ENCODE results near the gene SLFN13.
"Not testable (repeated sequence)": the region's sequence is repeated elsewhere in the genome, so short reads cannot be mapped to it uniquely, and the experiment has no call there.

SLFN13 gene, protein sequence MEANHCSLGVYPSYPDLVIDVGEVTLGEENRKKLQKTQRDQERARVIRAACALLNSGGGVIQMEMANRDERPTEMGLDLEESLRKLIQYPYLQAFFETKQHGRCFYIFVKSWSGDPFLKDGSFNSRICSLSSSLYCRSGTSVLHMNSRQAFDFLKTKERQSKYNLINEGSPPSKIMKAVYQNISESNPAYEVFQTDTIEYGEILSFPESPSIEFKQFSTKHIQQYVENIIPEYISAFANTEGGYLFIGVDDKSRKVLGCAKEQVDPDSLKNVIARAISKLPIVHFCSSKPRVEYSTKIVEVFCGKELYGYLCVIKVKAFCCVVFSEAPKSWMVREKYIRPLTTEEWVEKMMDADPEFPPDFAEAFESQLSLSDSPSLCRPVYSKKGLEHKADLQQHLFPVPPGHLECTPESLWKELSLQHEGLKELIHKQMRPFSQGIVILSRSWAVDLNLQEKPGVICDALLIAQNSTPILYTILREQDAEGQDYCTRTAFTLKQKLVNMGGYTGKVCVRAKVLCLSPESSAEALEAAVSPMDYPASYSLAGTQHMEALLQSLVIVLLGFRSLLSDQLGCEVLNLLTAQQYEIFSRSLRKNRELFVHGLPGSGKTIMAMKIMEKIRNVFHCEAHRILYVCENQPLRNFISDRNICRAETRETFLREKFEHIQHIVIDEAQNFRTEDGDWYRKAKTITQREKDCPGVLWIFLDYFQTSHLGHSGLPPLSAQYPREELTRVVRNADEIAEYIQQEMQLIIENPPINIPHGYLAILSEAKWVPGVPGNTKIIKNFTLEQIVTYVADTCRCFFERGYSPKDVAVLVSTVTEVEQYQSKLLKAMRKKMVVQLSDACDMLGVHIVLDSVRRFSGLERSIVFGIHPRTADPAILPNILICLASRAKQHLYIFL

DNA sequence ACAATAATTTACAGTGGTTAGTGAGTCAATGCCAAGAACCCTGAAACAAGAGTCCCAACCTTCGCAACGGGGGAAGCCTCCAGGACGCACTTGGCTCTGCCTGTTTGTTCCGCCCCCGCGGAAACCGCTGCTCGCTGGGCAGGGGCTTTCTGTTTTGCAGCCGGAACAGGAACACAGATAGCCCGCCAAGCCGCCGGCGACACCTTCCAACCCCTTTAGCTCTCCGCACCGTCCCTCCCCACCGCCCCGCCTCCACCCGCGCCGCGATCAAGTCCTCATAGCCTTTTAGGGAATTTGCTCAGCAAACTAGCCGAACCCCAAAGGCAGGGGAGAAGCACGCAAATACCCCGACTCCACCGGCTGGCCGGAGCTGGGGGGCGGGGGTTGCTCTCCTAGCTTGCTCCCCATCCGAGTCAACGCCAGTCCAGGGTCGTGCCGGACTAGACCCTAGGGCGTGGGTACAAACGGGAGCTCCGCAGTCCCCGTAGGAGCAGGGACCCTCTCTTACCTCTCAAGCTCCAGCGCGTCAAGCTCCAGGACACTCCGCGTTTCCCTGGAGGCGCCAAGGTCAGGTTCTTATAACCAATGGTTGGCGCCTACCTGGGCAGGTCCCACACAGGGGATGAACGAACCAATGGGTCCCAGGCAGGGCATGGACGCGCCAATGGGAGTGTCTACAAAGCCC is at the start of gene SLFN13:
TSS of gene SLFN13 (minus strand) at position 553 of the 685 bp plus-strand sequence. CDS start 3,086 bp downstream, outside the sequence.
- peak; percentile 95 to 98 for DNase-seq

DNA sequence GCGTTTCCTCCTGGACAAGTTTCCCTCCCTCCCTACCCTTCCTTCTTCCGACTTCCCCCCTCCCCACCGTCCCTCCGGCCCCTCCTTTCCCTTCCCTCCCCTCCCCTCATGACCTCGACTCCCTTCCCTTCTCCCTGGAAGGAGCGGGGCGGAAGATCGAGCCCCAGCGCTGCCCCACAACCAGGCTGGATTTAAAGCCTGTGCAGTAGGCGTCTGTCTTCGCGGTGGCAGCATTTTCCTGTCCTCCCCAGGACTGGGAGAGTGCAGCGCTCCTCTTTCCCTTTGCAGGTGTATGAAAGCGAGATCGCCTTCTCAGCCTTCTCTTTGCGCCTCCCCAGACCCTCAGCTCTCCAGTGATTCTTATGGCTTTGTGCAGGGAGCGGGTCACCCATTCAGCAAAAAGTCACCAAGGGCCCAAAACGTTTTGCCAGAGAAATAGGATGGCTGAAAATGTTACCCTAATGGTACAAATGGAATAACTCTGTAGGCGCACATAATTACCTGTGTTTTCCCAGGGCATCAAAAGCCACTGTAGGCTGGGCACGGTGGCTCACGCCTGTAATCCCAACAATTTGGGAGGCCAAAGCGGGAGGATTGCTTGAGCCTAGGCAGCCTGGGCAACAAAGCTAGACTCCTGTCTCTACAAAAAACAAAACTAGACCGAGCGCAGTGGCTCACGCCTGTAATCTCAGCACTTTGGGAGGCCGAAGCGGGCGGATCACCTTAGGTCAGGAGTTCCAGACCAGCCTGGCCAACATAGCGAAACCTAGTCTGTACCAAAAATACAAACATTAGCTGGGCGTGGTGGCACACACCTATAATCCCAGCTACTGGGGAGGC is 48.1 kb upstream of the SLFN13 start:
- DNase-seq = no peak

DNA sequence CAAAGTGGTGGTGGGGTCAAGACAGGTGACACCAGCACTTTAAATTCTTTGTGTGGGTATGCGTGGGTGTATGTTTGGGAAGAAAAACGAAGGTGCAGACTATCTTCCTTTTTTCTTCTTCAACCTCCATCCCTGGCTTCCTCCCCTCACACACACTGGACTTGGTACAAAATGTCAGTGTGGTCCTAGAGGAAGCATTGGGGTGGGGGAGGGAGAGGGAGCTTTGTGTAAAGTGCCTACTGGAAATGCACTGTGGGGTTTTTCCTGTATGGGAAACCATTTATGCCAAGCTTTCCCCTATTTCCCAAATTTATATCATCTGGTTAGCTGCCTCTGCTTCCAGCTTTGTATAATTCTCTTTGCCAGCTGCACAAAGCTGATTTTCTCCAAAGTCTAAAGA is 44.5 kb upstream of the SLFN13 start:
- no peak for DNase-seq

DNA sequence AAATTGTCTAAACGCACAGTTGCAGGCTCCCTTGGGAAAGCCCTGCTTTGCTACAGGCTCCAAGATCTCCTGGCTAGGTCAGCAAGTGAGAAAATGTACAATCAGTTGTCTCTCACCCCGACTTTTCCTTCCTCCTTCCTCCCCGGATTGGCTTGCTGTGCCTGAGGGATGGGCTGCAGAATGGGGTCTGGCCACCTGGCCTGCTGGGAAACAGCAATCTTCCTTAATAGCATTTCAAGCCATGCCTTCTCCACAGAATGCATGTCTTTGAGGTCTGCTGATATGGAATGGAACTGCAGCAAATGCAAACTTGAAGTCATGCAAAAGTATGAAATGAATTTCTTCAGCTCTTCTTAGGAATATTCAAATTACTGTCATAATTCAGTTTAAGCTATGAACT is 42.9 kb upstream of the SLFN13 start:
- DNase-seq = no peak

DNA sequence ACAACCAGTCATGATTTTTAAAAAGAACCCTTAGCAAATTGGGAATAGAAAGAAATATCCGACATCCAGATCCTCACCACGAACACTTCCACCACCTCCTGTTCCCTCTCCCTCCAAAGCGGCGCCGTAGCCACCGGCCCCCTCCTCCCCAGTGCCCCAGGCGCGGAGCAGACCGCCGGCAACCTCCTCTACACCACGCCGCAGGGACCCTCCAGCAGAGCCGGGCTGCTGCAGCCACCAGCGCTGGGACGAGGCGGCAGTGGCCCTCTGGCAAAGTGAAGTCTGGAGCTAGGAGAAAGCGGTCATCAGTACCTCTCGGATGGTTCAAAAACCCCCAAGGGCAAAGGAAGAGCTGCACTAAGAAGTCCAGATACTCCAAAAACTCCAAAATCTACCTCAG is 41.4 kb upstream of the SLFN13 start:
- DNase-seq = no peak

DNA sequence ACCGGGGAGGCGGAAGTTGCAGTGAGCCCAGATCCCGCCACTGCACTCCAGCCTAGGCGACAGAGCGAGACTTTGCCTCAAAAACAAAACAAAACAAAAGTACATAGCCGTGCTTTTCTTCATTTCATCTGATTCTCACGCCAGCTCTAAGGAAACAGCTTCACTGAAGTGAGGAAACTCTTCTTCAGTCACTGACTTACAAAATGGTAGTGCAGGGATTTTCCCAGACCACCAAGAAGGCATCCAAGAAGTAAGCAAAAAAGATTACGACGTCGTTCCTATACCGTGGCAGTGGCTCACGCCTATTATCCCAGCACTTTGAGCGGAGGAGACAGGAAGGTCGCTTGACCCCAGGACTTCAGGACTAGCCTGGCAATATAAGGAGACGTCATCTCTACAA is 40.4 kb upstream of the SLFN13 start:
- DNase-seq = peak; percentile 22 to 47

DNA sequence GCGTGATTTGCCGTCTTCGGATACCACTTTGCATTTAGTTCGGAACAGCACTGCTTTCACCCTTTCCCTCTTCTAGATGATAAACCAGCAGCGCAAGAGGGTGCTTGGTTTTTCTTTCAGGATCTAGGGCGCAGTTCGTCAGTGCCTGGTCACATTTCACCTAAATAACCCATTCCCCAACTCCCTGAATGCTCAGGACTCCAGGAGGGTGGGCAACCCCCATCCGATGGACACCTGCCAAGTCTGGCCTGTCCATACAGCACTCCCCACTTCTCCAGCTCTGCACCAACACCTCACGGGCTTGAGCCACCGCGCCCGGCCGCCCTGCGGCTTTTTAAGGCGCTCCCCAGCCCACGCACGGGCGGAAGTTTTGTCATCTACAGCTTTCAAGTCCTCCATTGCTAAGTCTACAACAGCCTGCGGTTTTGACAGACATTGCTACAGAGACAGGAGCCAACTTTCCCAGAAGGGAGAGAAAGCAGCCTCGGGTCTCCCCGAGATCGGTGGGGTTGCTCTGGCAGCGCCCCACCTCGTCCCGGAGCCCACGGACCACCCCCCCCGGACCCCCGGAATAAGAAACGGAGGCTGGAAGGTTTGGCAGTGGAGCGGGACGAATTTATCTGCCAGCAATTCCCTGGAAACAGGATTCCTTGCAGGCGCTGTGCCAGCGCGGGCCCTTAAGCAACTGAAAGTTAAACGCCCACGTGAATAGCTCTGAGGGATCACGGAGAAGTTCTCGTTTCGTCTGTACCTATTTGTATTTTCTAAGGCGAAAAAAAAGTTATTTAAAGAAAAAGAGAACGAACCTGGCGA is 38.6 kb upstream of the SLFN13 start:
- peak; percentile 87 to 93 for DNase-seq

DNA sequence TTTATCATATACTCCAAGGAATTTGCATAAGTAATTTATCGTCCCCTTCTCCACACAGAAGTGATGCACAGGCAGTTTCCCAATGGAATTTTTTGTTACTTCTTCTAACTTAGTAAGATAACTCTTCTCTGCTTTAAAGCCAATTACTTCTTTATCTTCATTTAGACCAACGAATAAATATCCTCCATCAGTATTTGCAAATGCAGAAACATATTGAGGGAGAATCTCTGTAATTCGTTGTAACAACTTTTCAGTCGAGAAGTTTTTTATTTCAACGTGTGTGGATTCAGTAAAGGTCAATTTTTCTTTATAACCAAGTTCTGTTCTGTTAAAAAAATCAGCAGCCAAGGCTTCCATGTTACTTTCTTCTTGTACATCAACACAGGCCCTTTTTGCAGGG is 30.7 kb upstream of the SLFN13 start:
- no peak for DNase-seq

DNA sequence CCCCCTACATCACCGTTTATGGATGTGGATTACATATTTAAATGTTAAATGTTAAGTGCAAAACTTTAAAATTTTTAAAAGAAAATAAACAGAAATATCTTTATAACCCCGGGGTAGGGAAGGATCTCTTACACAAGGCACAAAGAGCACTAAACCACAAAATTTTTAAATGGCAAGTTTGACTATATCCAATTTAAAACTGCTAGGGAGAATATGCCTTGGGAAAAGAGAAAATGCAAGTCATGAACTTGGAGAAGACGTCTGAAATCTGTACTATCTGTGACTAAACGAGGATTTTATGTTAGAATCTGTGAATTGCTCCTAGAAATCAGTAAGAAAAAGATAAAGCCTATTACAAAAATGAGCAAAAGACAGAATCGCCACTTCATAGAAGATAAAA is 28.7 kb upstream of the SLFN13 start:
- DNase-seq = no peak

DNA sequence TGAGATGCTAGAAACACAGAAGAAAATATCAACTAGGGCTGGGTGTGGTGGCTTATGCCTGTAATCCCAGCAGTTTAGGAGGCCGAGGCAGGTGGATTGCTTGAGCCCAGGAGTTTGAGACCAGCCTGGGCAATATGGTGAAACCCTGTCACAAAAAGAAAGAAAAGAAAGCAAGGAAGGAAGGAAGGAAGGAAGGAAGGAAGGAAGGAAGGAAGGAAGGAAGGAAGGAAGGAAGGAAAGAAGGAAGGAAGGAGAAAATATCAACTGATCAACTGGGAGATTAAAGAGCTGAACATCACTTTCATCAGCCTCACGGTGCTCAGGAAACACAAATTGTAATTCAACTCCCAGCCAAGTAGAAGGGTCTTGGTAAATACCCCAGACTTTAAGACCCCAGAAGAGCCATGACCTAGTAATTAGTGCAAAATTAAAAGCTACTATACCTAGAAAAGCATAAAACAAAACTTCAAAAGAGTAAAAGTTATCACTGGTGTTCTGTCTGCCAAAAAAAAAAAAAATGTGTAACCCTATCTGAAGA is 27.8 kb upstream of the SLFN13 start:
- no peak for DNase-seq

DNA sequence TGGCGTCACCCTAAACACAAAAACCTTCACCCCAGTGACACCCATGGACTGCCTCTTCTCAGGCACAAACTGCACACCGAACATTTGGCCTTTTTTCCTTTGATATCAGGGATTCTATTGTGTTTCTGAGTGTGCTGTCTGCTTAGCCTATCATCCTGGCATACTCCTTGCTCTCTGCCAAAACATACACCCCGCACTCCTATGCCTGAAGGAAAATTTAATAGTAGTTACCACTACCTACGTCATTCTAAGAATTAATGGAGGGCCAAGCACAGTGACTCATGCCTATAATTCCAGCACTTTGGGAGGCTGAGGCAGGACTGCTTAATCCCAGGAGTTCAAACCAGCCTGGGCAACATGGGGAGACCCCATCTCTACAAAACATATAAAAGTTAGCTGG is 19.9 kb upstream of the SLFN13 start:
- no peak for DNase-seq

DNA sequence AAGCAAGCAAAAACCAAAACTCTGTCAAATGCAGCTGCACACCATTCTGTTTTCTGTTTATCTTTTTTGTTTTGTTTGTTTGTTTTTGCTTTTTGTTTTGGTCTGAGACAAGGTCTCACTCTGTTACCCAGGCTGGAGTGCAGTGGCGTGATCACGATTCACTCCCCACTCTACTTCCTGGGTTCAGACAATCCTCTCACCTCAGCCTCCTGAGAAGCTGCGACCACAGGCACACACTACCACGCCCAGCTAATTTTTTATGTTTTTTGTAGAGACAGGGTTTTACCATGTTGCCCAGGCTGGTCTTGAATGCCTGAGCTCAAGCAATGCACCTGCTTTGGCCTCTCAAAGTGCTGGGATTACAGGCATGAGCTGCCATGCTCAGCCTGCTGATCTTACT is 19.3 kb upstream of the SLFN13 start:
- no peak for DNase-seq

DNA sequence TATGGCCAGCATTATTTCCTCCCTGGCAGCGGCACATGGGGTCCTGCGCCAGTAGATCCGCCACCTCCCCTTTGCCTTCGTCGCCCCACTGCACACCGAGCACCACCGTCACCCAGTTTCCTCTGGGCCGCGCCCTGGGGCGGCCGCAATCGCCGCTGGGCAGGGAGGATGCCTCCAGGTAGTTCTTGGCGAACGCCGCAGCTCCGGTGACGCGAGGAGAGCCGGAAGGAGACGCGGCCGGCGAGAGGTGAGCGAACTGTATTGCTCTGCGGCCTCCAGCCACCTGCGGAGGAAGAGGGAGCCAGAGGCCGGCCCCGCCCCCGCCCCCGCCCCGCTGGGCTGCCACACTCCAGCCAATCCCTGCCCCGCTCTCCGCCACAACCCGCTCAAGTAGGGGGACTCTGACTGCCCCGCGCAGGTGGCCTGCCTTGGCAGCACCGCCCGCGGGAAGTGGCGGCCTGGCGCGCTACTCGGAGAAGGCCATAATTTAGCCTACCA is 11.8 kb upstream of the SLFN13 start:
- DNase-seq = no peak

DNA sequence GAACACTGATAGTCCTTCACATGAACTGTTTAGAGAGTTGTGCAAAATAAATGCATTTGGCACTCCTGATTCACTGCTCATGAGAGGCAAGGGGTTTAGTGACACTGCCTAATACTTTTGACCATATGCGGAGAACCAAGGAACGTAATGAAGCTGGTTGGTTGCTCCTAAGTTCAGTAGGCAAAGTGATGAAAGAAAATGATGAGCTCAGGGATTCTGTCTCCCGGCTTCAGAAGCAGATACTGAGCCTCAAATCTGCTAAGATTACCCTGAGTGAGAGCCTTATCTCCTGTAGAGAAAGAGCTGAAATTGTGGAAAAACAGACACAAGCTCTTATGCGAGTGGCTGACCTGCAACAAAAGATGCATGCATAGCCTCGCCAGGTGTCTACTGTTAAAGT is 5.5 kb upstream of the SLFN13 start:
- DNase-seq = not testable (repeated sequence)

DNA sequence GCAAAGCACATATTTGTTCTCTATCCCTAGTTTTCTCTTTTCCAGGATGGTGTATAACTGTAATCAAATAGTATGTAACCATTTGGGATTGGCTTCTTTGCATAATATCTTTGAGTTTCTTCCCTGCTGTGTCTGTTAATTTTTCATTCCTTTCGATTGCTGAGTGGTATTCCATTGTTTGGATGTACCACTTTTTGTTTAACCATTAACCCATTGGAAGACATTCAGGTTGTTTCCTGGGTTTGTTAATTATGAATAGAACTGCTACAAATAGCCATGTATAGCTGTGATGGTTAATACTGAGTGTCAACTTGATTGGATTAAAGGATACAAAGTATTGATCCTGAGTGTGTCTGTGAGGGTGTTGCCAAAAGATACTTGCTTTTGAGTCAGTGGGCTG is 4.6 kb upstream of the SLFN13 start:
- DNase-seq = no peak

DNA sequence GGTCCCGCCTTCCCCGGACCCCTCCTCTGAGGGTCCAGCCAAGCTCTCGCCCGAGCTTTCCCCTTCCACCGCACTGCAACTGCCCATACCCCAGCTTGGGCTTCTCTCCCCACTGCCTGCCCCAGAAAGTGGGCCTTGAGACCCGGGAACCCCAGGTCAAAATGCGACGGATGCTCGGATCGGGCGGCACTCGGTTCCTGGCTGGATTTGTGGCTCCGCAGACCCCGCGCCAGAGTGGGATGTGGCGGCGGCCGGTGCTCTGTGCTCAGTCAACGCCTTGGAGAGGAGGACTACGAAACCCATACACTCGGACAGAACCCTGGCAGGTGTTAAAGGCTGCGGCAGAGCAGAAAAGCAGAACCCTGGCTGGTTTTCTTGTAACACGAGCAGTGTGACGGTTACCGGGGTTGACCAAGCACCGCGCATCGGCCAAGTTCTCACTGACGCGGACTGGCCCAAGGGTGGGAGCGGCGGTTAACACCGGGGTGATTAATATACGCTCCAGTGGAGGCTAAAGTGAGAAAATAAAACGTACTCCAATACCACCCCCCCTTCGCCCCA is 885 bp upstream of the SLFN13 start:
- DNase-seq = peak in 1 of 2 donors; percentile 15

DNA sequence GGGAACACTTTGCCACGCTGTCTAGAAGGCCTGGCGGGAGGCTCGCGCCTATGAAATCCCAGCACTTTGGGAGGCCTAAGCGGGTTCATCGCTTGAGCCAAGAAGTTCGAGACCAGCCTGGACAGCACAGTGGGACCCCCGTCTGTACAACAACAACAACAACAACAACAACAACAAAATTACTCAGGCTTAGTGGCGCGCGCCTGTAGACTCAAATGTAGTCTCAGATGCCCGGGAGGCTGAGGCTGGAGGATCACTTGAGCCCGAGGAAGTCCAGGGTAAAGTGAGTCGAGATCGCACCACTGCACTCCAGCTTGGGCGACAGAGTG is 297 bp upstream of the SLFN13 start:
- DNase-seq = peak in 1 of 2 donors; percentile 8

DNA sequence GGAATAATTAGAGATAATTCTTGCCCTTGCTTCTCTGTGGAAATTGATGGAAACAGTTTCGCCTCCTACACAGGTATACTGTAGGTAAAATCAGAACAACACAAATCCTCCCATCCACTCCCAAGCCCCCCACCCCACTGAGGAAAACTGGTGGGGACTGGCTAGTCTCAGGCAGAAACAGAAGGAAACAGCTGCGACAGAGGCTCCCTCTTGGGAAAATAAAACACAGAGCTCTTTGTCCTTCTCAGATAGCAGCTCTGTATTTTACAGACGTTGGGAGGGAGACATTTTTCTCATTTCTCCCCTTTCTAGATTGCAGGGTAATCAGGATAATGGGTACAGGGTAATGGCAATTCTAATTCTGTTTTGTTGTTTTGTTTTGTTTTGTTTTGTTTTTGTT is 1.1 kb downstream of the SLFN13 start:
- DNase-seq = no peak

DNA sequence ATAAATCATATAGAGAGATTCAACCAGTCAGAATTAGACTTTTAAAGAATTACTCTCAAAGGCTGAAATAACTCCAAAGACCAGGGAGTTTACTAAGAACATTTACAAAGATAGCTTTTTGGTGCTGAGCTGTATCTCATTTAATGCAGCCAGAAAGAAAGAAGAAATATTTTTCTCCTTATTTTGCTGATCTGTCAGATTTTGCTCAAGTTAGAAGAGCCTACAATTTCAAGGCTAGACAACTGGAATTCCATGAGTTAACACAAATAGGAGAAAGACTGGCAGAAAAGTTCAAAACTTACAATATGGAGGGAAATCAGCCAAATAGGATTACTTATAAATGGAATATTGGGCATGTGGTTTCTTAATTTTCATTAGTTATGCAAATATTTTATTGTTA is 10.1 kb downstream of the SLFN13 start:
- no peak for DNase-seq

DNA sequence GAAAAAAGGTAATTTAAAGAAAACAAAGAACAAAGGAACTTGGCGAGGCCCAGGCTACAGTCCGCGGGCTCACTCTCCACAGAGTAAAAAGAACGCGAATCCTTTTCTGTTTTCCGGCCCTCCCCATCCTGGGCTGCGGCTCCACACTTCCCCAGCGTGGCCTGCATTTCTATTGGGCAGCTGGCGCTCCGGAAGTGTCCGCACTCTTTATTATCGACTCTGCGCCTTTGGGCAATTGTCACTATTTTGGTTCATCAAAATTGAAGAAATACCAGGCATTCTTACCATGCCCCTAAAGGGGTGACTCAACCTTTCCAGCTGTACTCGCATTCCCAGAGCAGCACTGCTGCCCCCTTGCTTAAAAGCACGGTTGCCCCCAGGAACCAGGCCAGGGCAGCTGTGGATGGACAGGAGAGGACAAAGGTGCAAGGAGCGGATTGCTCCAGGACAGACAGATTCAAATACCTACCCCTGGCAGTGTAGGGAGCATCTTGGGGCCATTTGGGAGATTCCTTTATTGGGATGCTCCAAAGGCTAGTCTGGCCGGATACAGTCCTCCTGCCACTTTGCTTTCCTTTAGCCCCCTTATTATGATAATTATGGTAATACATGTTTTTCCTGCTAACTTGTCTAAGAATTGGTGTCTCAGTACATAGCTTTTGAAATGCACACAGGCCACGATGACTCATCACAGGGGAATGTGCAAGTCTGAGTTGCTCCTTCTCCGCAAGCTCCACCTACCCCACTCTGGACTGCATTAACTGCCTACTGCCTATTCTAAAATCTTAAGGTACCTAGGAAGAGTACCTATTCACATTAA is 15.3 kb downstream of the SLFN13 start:
- peak; percentile 82 to 83 for DNase-seq

Data from inflammatory macrophage treated with lipopolysaccharide for 1 hour (primary cell).